ENCODE results near the gene CDH4. TPM values are rescaled to one million over a fixed set of nuclear protein-coding genes. Genes with fewer than 3 reads are reported as not detected.

The CDH4 gene
- total RNA-seq, 1 experiment from 2014 or later, result 5.3 TPM

- ChIA-PET POLR2A (no interaction called here), CTCF (no interaction called here)
- no peak for ATAC-seq
- peaks cover 13% of the 10 kb centered on the region for H3K4me1 Mint-ChIP-seq
- H3K9me3 Mint-ChIP-seq, result no peaks in the 10 kb centered on the region
- no peaks in the 10 kb centered on the region; the same call in 1 of the 2 replicates for H3K36me3 Mint-ChIP-seq
- no peak for DNase-seq (ENCODE audit: low spot score)
- TF ChIP-seq GABPB1 (CRISPR knock-in tag; IDR thresholded peaks at IDR 0.05) (no peak), ZNF317 (CRISPR knock-in tag; IDR thresholded peaks at IDR 0.05; ENCODE audit: borderline replicate concordance, low read depth) (no peak), PREB (CRISPR knock-in tag; IDR thresholded peaks at IDR 0.05; ENCODE audit: borderline replicate concordance) (no peak), ZNF532 (CRISPR knock-in tag; IDR thresholded peaks at IDR 0.05; ENCODE audit: borderline replicate concordance) (no peak), SP1 (CRISPR knock-in tag; conservative IDR thresholded peaks at IDR 0.05) (no peak), MAX (CRISPR knock-in tag; IDR thresholded peaks at IDR 0.05) (no peak), KAT7 (CRISPR knock-in tag; IDR thresholded peaks at IDR 0.05; ENCODE audit: borderline replicate concordance) (no peak), MYBL2 (CRISPR knock-in tag; IDR thresholded peaks at IDR 0.05) (no peak), ARID4B (CRISPR knock-in tag; IDR thresholded peaks at IDR 0.05; ENCODE audit: borderline replicate concordance) (no peak), ZNF396 (CRISPR knock-in tag; IDR thresholded peaks at IDR 0.05; ENCODE audit: borderline replicate concordance) (no peak), TCF7 (CRISPR knock-in tag; IDR thresholded peaks at IDR 0.05; ENCODE audit: low read depth) (no peak), SMAD4 (CRISPR knock-in tag; IDR thresholded peaks at IDR 0.05) (no peak), FOXJ3 (CRISPR knock-in tag; IDR thresholded peaks at IDR 0.05; ENCODE audit: borderline replicate concordance) (no peak), NFATC4 (CRISPR knock-in tag; IDR thresholded peaks at IDR 0.05) (no peak), GTF2I (CRISPR knock-in tag; conservative IDR thresholded peaks at IDR 0.05) (no peak), ZNF121 (CRISPR knock-in tag; IDR thresholded peaks at IDR 0.05) (no peak)
- H3K4me3 Mint-ChIP-seq, result no peak overlapping the region
- peaks cover 35% of the 10 kb centered on the region for H3K27me3 Mint-ChIP-seq (ENCODE audit: low read depth)
- no peak overlapping the region for H3K27ac Mint-ChIP-seq
These were observed 235.4 kb downstream of the CDH4 start for GRCh38 chr20:61487346-61487996.

- CTCF ChIA-PET, result no interaction called here
- POLR2A ChIA-PET, result no interaction called here
- Mint-ChIP-seq H3K4me3 (no peak overlapping the region), H3K9me3 (no peaks in the 10 kb centered on the region), H3K27me3 (ENCODE audit: low read depth) (peaks cover 30% of the 10 kb centered on the region), H3K4me1 (peaks cover 13% of the 10 kb centered on the region), H3K36me3 (no peaks in the 10 kb centered on the region; the same call in 1 of the 2 replicates), H3K27ac (no peak overlapping the region)
- DNase-seq (ENCODE audit: low spot score) (no peak), ATAC-seq (no peak)
- TF ChIP-seq ZBTB43 (CRISPR knock-in tag; IDR thresholded peaks at IDR 0.05), result no peak
- TF ChIP-seq USF1 (CRISPR knock-in tag; IDR thresholded peaks at IDR 0.05), result no peak
- no peak for TF ChIP-seq FOXK1 (CRISPR knock-in tag; IDR thresholded peaks at IDR 0.05)
- no peak for TF ChIP-seq TCF7 (CRISPR knock-in tag; IDR thresholded peaks at IDR 0.05; ENCODE audit: low read depth)
- TF ChIP-seq E2F4 (CRISPR knock-in tag; IDR thresholded peaks at IDR 0.05; ENCODE audit: borderline replicate concordance, low read depth), result no peak
- TF ChIP-seq TEAD4 (CRISPR knock-in tag; IDR thresholded peaks at IDR 0.05), result no peak
- TF ChIP-seq EMX1 (CRISPR knock-in tag; IDR thresholded peaks at IDR 0.05), result no peak
- TF ChIP-seq TP53 (CRISPR knock-in tag; IDR thresholded peaks at IDR 0.05), result no peak
- TF ChIP-seq ZNF317 (CRISPR knock-in tag; IDR thresholded peaks at IDR 0.05; ENCODE audit: borderline replicate concordance, low read depth), result no peak
These were observed 235.9 kb downstream of the CDH4 start for GRCh38 chr20:61487997-61488371.
